HG03135 (cell line): ENCODE results near the gene MAN1A1.

Experiments used
- ATAC-seq: cut with Tn5 transposase; IDR thresholded peaks from one replicate; pipeline ENCODE4 v1.9.1; 2021; ENCODE audit warnings: mild to moderate bottlenecking, moderate library complexity; ENCODE audit not compliant: unreplicated experiment

MAN1A1 gene

GRCh38 chr6:119346936-119347335 lies 2.6 kb downstream of the MAN1A1 start:
- ATAC-seq: no peak

- ATAC-seq: no peak
These were observed 3.1 kb downstream of the MAN1A1 start for GRCh38 chr6:119346450-119346849.

GRCh38 chr6:119345114-119345513 lies 4.4 kb downstream of the MAN1A1 start:
- no peak for ATAC-seq

- no peak for ATAC-seq
These were observed 5.3 kb downstream of the MAN1A1 start for GRCh38 chr6:119344306-119344705.

GRCh38 chr6:119343573-119344146 lies 5.9 kb downstream of the MAN1A1 start:
- ATAC-seq: no peak

- ATAC-seq: no peak
These were observed 6.4 kb downstream of the MAN1A1 start for GRCh38 chr6:119343167-119343566.

- no peak for ATAC-seq
These were observed 7.1 kb downstream of the MAN1A1 start for GRCh38 chr6:119342430-119342829.

- ATAC-seq: no peak
These were observed 8.6 kb downstream of the MAN1A1 start for GRCh38 chr6:119340796-119341487.

- ATAC-seq: no peak
These were observed 9.6 kb downstream of the MAN1A1 start for GRCh38 chr6:119339941-119340456.

- ATAC-seq: no peak
These were observed 11.8 kb downstream of the MAN1A1 start for GRCh38 chr6:119337762-119338161.

GRCh38 chr6:119337252-119337651 lies 12.3 kb downstream of the MAN1A1 start:
- no peak for ATAC-seq

GRCh38 chr6:119334535-119335264 lies 14.9 kb downstream of the MAN1A1 start:
- no peak for ATAC-seq

- ATAC-seq: peak; percentile 41
These were observed 15.8 kb downstream of the MAN1A1 start for GRCh38 chr6:119333707-119334295.

- ATAC-seq: no peak
These were observed 16.4 kb downstream of the MAN1A1 start for GRCh38 chr6:119333063-119333609.

- no peak for ATAC-seq
These were observed 17.8 kb downstream of the MAN1A1 start for GRCh38 chr6:119331663-119332286.

GRCh38 chr6:119330520-119331113 lies 18.9 kb downstream of the MAN1A1 start:
- ATAC-seq: no peak

GRCh38 chr6:119329794-119330180 lies 19.8 kb downstream of the MAN1A1 start:
- no peak for ATAC-seq

- no peak for ATAC-seq
These were observed 20.4 kb downstream of the MAN1A1 start for GRCh38 chr6:119328892-119329793.

- ATAC-seq: peak; percentile 45
These were observed 21.3 kb downstream of the MAN1A1 start for GRCh38 chr6:119328254-119328653.
